ENCODE measurements around the gene KCNH8.

KCNH8 gene

GRCh38 chr3:19173945-19174344 lies 25.6 kb downstream of the KCNH8 start:
- Histone ChIP-seq H3K27ac (ENCODE audit: insufficient read depth in 1 of 2, low read depth in 1 of 2, low read length in 2 of 2, poor library complexity in 1 of 2, severe bottlenecking in 2 of 2) (no peak overlapping the region), H3K36me3 (ENCODE audit: control insufficient read depth in 4 of 4, insufficient read depth in 4 of 4, low read length in 3 of 4) (no peaks in the 10 kb centered on the region), H3K4me3 (ENCODE audit: control insufficient read depth in 1 of 7, extremely low read depth in 1 of 7, insufficient read depth in 4 of 7, low read depth in 2 of 7, low read length in 6 of 7) (no peak overlapping the region), H3K4me1 (ENCODE audit: control extremely low read depth in 1 of 4, control insufficient read depth in 4 of 4, insufficient read depth in 4 of 4, low read length in 3 of 4) (no peaks in the 10 kb centered on the region), H3K9me3 (ENCODE audit: control extremely low read depth in 1 of 5, control insufficient read depth in 4 of 5, insufficient read depth in 2 of 5, low read depth in 1 of 5, low read length in 4 of 5) (no peaks in the 10 kb centered on the region), H3K27me3 (replicated peaks in 2 of 5; ENCODE audit: control insufficient read depth in 4 of 5, insufficient read depth in 5 of 5, low read length in 4 of 5) (no peaks in the 10 kb centered on the region)
- DNase-seq = no peak
- WGBS (ENCODE audit: insufficient coverage) = no CpG with 5 or more reads among the region's 1 CpG
- POLR2A ChIA-PET = no interaction called here
- CTCF ChIA-PET = interaction anchor here (1.2 kb wide), 1 partner anchor 8 kb away, joined by 3 read pairs; no protein-coding TSS in a partner anchor

GRCh38 chr3:19183584-19183983 lies 35.3 kb downstream of the KCNH8 start:
- Histone ChIP-seq H3K27me3 (replicated peaks in 2 of 5; ENCODE audit: control insufficient read depth in 4 of 5, insufficient read depth in 5 of 5, low read length in 4 of 5) (no peaks in the 10 kb centered on the region), H3K9me3 (ENCODE audit: control extremely low read depth in 1 of 5, control insufficient read depth in 4 of 5, insufficient read depth in 2 of 5, low read depth in 1 of 5, low read length in 4 of 5) (no peaks in the 10 kb centered on the region), H3K27ac (ENCODE audit: insufficient read depth in 1 of 2, low read depth in 1 of 2, low read length in 2 of 2, poor library complexity in 1 of 2, severe bottlenecking in 2 of 2) (no peak overlapping the region), H3K4me1 (ENCODE audit: control extremely low read depth in 1 of 4, control insufficient read depth in 4 of 4, insufficient read depth in 4 of 4, low read length in 3 of 4) (peaks cover 3 to 7% (median 5%) of the 10 kb centered on the region in 4 experiments), H3K4me3 (ENCODE audit: control insufficient read depth in 1 of 7, extremely low read depth in 1 of 7, insufficient read depth in 4 of 7, low read depth in 2 of 7, low read length in 6 of 7) (no peak overlapping the region), H3K36me3 (ENCODE audit: control insufficient read depth in 4 of 4, insufficient read depth in 4 of 4, low read length in 3 of 4) (no peaks in the 10 kb centered on the region)
- POLR2A ChIA-PET = no interaction called here
- DNase-seq = peak; percentile 25 to 81 (median 76)
- WGBS (ENCODE audit: insufficient coverage) = 0% methylated on average over 3 of the region's 5 CpGs
- CTCF ChIA-PET = no interaction called here

- Histone ChIP-seq H3K4me3 (ENCODE audit: control insufficient read depth in 1 of 7, extremely low read depth in 1 of 7, insufficient read depth in 4 of 7, low read depth in 2 of 7, low read length in 6 of 7) (no peak overlapping the region), H3K27me3 (replicated peaks in 2 of 5; ENCODE audit: control insufficient read depth in 4 of 5, insufficient read depth in 5 of 5, low read length in 4 of 5) (no peaks in the 10 kb centered on the region), H3K27ac (ENCODE audit: insufficient read depth in 1 of 2, low read depth in 1 of 2, low read length in 2 of 2, poor library complexity in 1 of 2, severe bottlenecking in 2 of 2) (peak overlapping the region in 1 of 2 experiments; percentile 9), H3K4me1 (ENCODE audit: control extremely low read depth in 1 of 4, control insufficient read depth in 4 of 4, insufficient read depth in 4 of 4, low read length in 3 of 4) (peaks cover 4 to 15% (median 10%) of the 10 kb centered on the region in 4 experiments), H3K9me3 (ENCODE audit: control extremely low read depth in 1 of 5, control insufficient read depth in 4 of 5, insufficient read depth in 2 of 5, low read depth in 1 of 5, low read length in 4 of 5) (no peaks in the 10 kb centered on the region), H3K36me3 (ENCODE audit: control insufficient read depth in 4 of 4, insufficient read depth in 4 of 4, low read length in 3 of 4) (no peaks in the 10 kb centered on the region)
- 86% methylated on average over 1 of the region's 1 CpG for WGBS (ENCODE audit: insufficient coverage)
- ChIA-PET POLR2A (no interaction called here), CTCF (interaction anchor here (1.0 to 3.1 kb wide), 2 partner anchors 23 to 44 kb away, joined by 3 to 19 read pairs; no protein-coding TSS in a partner anchor)
- peak; percentile 38 to 92 (median 84) for DNase-seq
These were observed 41.8 kb downstream of the KCNH8 start for GRCh38 chr3:19190126-19190525.

DNA sequence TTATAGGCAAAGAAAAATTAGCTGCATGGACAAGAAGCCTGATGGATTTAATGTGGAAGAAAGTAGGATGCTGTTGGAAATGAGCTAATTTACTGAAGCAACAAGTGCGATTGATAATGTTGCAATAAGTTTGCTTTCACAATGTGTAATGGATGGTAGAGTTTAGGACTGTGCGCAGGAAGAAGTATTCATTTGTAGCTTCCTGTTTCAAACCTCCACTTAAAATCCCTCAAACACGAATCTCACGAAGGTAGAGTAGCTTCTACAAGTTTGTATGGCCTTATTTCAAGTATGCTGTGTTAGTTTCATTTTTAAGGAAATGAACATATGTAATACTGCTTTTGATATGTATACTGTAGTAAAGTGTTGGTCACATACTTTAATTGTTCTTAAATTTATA lies 42.3 kb downstream of the KCNH8 start:
- H3K36me3 ChIP-seq (ENCODE audit: control insufficient read depth in 4 of 4, insufficient read depth in 4 of 4, low read length in 3 of 4) = no peaks in the 10 kb centered on the region
- H3K4me3 ChIP-seq (ENCODE audit: control insufficient read depth in 1 of 7, extremely low read depth in 1 of 7, insufficient read depth in 4 of 7, low read depth in 2 of 7, low read length in 6 of 7) = peak overlapping the region in 2 of 7 experiments; percentile 20 to 54
- peaks cover 4 to 20% (median 10%) of the 10 kb centered on the region in 4 experiments for H3K4me1 ChIP-seq (ENCODE audit: control extremely low read depth in 1 of 4, control insufficient read depth in 4 of 4, insufficient read depth in 4 of 4, low read length in 3 of 4)
- ChIA-PET POLR2A (no interaction called here), CTCF (interaction anchor here (3.1 kb wide), 1 partner anchor 22 kb away, joined by 19 read pairs; no protein-coding TSS in a partner anchor)
- 80% methylated on average over 1 of the region's 4 CpGs for WGBS (ENCODE audit: insufficient coverage)
- H3K27me3 ChIP-seq (replicated peaks in 2 of 5; ENCODE audit: control insufficient read depth in 4 of 5, insufficient read depth in 5 of 5, low read length in 4 of 5) = no peaks in the 10 kb centered on the region
- no peaks in the 10 kb centered on the region for H3K9me3 ChIP-seq (ENCODE audit: control extremely low read depth in 1 of 5, control insufficient read depth in 4 of 5, insufficient read depth in 2 of 5, low read depth in 1 of 5, low read length in 4 of 5)
- DNase-seq = peak; percentile 22 to 55 (median 45)
- peak overlapping the region in 1 of 2 experiments; percentile 14 for H3K27ac ChIP-seq (ENCODE audit: insufficient read depth in 1 of 2, low read depth in 1 of 2, low read length in 2 of 2, poor library complexity in 1 of 2, severe bottlenecking in 2 of 2)

- Histone ChIP-seq H3K36me3 (ENCODE audit: control insufficient read depth in 4 of 4, insufficient read depth in 4 of 4, low read length in 3 of 4) (no peaks in the 10 kb centered on the region), H3K4me1 (ENCODE audit: control extremely low read depth in 1 of 4, control insufficient read depth in 4 of 4, insufficient read depth in 4 of 4, low read length in 3 of 4) (peaks cover 0 to 14% (median 0%) of the 10 kb centered on the region in 4 experiments), H3K27me3 (replicated peaks in 2 of 5; ENCODE audit: control insufficient read depth in 4 of 5, insufficient read depth in 5 of 5, low read length in 4 of 5) (no peaks in the 10 kb centered on the region), H3K9me3 (ENCODE audit: control extremely low read depth in 1 of 5, control insufficient read depth in 4 of 5, insufficient read depth in 2 of 5, low read depth in 1 of 5, low read length in 4 of 5) (no peaks in the 10 kb centered on the region), H3K4me3 (ENCODE audit: control insufficient read depth in 1 of 7, extremely low read depth in 1 of 7, insufficient read depth in 4 of 7, low read depth in 2 of 7, low read length in 6 of 7) (no peak overlapping the region), H3K27ac (ENCODE audit: insufficient read depth in 1 of 2, low read depth in 1 of 2, low read length in 2 of 2, poor library complexity in 1 of 2, severe bottlenecking in 2 of 2) (no peak overlapping the region)
- no peak for DNase-seq
- CTCF ChIA-PET = no interaction called here
- POLR2A ChIA-PET = no interaction called here
- WGBS (ENCODE audit: insufficient coverage) = no CpG with 5 or more reads among the region's 2 CpGs
These were observed 50.8 kb downstream of the KCNH8 start for GRCh38 chr3:19199131-19199530.

- no peaks in the 10 kb centered on the region for H3K27me3 ChIP-seq (replicated peaks in 2 of 5; ENCODE audit: control insufficient read depth in 4 of 5, insufficient read depth in 5 of 5, low read length in 4 of 5)
- no peaks in the 10 kb centered on the region for H3K4me1 ChIP-seq (ENCODE audit: control extremely low read depth in 1 of 4, control insufficient read depth in 4 of 4, insufficient read depth in 4 of 4, low read length in 3 of 4)
- ChIA-PET CTCF (no interaction called here), POLR2A (no interaction called here)
- no peak overlapping the region for H3K4me3 ChIP-seq (ENCODE audit: control insufficient read depth in 1 of 7, extremely low read depth in 1 of 7, insufficient read depth in 4 of 7, low read depth in 2 of 7, low read length in 6 of 7)
- DNase-seq = no peak
- no peaks in the 10 kb centered on the region for H3K36me3 ChIP-seq (ENCODE audit: control insufficient read depth in 4 of 4, insufficient read depth in 4 of 4, low read length in 3 of 4)
- WGBS (ENCODE audit: insufficient coverage) = 100% methylated on average over 2 of the region's 2 CpGs
- H3K27ac ChIP-seq (ENCODE audit: insufficient read depth in 1 of 2, low read depth in 1 of 2, low read length in 2 of 2, poor library complexity in 1 of 2, severe bottlenecking in 2 of 2) = no peak overlapping the region
- no peaks in the 10 kb centered on the region for H3K9me3 ChIP-seq (ENCODE audit: control extremely low read depth in 1 of 5, control insufficient read depth in 4 of 5, insufficient read depth in 2 of 5, low read depth in 1 of 5, low read length in 4 of 5)
These were observed 54.0 kb downstream of the KCNH8 start for GRCh38 chr3:19202303-19202702.

DNA sequence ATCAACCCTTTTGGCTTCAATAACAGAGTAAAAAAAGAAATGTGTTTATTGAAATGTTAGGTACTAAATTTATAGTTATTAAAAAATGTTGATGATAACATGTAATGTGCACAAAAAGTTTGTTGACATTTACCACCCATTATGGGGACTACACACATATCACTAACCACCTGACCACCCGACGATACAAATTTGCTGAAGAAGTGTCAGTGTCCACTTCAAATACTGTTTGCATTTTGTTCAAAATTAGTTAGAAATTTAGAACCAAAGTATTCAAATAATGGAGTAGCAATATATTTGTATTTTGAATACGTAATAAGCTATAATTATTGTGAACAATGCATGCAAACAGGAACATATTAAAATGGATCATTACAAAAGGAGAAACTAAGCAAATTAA lies 54.4 kb downstream of the KCNH8 start:
- H3K9me3 ChIP-seq (ENCODE audit: control extremely low read depth in 1 of 5, control insufficient read depth in 4 of 5, insufficient read depth in 2 of 5, low read depth in 1 of 5, low read length in 4 of 5) = no peaks in the 10 kb centered on the region
- ChIA-PET CTCF (no interaction called here), POLR2A (no interaction called here)
- no peak overlapping the region for H3K27ac ChIP-seq (ENCODE audit: insufficient read depth in 1 of 2, low read depth in 1 of 2, low read length in 2 of 2, poor library complexity in 1 of 2, severe bottlenecking in 2 of 2)
- H3K4me3 ChIP-seq (ENCODE audit: control insufficient read depth in 1 of 7, extremely low read depth in 1 of 7, insufficient read depth in 4 of 7, low read depth in 2 of 7, low read length in 6 of 7) = no peak overlapping the region
- no peaks in the 10 kb centered on the region for H3K4me1 ChIP-seq (ENCODE audit: control extremely low read depth in 1 of 4, control insufficient read depth in 4 of 4, insufficient read depth in 4 of 4, low read length in 3 of 4)
- no peak for DNase-seq
- no peaks in the 10 kb centered on the region for H3K36me3 ChIP-seq (ENCODE audit: control insufficient read depth in 4 of 4, insufficient read depth in 4 of 4, low read length in 3 of 4)
- no CpG with 5 or more reads among the region's 3 CpGs for WGBS (ENCODE audit: insufficient coverage)
- no peaks in the 10 kb centered on the region for H3K27me3 ChIP-seq (replicated peaks in 2 of 5; ENCODE audit: control insufficient read depth in 4 of 5, insufficient read depth in 5 of 5, low read length in 4 of 5)

All from common myeloid progenitor, CD34-positive (primary cell).